ENCODE results near the gene RBSN.

RBSN gene

DNA sequence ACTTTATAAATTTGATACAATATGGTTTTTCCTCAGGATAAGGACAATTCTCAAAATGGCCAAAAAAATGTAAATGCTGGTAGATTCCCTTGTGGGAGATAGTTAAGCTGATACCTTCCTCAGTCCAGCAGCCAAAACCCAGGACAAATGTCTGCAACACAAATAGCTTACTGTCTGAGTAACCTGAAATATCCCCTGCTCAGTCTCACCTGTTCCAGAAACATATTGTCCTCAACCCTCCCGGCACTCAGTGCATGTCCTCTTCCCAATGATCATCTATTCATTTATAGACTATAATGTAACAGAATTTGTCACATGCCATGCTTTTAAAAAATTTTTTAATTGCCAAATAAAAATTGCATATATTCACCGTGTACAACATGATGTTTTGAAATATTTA lies 12.2 kb downstream of the RBSN start:
- TF ChIP-seq, protein P1, sequence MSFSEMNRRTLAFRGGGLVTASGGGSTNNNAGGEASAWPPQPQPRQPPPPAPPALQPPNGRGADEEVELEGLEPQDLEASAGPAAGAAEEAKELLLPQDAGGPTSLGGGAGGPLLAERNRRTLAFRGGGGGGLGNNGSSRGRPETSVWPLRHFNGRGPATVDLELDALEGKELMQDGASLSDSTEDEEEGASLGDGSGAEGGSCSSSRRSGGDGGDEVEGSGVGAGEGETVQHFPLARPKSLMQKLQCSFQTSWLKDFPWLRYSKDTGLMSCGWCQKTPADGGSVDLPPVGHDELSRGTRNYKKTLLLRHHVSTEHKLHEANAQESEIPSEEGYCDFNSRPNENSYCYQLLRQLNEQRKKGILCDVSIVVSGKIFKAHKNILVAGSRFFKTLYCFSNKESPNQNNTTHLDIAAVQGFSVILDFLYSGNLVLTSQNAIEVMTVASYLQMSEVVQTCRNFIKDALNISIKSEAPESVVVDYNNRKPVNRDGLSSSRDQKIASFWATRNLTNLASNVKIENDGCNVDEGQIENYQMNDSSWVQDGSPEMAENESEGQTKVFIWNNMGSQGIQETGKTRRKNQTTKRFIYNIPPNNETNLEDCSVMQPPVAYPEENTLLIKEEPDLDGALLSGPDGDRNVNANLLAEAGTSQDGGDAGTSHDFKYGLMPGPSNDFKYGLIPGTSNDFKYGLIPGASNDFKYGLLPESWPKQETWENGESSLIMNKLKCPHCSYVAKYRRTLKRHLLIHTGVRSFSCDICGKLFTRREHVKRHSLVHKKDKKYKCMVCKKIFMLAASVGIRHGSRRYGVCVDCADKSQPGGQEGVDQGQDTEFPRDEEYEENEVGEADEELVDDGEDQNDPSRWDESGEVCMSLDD (tag by site-specific recombination; IDR thresholded peaks at IDR 0.05): no peak
- TF ChIP-seq ZNF626 (tag by site-specific recombination; IDR thresholded peaks at IDR 0.05): no peak
- TF ChIP-seq, protein P2, sequence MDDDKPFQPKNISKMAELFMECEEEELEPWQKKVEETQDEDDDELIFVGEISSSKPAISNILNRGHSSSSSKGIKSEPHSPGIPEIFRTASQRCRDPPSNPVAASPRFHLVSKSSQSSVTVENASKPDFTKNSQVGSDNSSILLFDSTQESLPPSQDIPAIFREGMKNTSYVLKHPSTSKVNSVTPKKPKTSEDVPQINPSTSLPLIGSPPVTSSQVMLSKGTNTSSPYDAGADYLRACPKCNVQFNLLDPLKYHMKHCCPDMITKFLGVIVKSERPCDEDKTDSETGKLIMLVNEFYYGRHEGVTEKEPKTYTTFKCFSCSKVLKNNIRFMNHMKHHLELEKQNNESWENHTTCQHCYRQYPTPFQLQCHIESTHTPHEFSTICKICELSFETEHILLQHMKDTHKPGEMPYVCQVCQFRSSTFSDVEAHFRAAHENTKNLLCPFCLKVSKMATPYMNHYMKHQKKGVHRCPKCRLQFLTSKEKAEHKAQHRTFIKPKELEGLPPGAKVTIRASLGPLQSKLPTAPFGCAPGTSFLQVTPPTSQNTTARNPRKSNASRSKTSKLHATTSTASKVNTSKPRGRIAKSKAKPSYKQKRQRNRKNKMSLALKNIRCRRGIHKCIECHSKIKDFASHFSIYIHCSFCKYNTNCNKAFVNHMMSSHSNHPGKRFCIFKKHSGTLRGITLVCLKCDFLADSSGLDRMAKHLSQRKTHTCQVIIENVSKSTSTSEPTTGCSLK (tag by site-specific recombination; IDR thresholded peaks at IDR 0.05): no peak
- TF ChIP-seq, protein P3, sequence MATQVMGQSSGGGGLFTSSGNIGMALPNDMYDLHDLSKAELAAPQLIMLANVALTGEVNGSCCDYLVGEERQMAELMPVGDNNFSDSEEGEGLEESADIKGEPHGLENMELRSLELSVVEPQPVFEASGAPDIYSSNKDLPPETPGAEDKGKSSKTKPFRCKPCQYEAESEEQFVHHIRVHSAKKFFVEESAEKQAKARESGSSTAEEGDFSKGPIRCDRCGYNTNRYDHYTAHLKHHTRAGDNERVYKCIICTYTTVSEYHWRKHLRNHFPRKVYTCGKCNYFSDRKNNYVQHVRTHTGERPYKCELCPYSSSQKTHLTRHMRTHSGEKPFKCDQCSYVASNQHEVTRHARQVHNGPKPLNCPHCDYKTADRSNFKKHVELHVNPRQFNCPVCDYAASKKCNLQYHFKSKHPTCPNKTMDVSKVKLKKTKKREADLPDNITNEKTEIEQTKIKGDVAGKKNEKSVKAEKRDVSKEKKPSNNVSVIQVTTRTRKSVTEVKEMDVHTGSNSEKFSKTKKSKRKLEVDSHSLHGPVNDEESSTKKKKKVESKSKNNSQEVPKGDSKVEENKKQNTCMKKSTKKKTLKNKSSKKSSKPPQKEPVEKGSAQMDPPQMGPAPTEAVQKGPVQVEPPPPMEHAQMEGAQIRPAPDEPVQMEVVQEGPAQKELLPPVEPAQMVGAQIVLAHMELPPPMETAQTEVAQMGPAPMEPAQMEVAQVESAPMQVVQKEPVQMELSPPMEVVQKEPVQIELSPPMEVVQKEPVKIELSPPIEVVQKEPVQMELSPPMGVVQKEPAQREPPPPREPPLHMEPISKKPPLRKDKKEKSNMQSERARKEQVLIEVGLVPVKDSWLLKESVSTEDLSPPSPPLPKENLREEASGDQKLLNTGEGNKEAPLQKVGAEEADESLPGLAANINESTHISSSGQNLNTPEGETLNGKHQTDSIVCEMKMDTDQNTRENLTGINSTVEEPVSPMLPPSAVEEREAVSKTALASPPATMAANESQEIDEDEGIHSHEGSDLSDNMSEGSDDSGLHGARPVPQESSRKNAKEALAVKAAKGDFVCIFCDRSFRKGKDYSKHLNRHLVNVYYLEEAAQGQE (tag by site-specific recombination; IDR thresholded peaks at IDR 0.05): no peak
- no peak for TF ChIP-seq ZNF133 (tag by site-specific recombination; IDR thresholded peaks at IDR 0.05)
- TF ChIP-seq PRDM1 (tag by site-specific recombination; IDR thresholded peaks at IDR 0.05): no peak
- TF ChIP-seq FEZF1 (tag by site-specific recombination; IDR thresholded peaks at IDR 0.05): no peak
- TF ChIP-seq KLF16 (tag by site-specific recombination; IDR thresholded peaks at IDR 0.05): no peak
- TF ChIP-seq, protein P4, sequence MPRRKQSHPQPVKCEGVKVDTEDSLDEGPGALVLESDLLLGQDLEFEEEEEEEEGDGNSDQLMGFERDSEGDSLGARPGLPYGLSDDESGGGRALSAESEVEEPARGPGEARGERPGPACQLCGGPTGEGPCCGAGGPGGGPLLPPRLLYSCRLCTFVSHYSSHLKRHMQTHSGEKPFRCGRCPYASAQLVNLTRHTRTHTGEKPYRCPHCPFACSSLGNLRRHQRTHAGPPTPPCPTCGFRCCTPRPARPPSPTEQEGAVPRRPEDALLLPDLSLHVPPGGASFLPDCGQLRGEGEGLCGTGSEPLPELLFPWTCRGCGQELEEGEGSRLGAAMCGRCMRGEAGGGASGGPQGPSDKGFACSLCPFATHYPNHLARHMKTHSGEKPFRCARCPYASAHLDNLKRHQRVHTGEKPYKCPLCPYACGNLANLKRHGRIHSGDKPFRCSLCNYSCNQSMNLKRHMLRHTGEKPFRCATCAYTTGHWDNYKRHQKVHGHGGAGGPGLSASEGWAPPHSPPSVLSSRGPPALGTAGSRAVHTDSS (tag by site-specific recombination; IDR thresholded peaks at IDR 0.05): no peak
- TF ChIP-seq, protein P5, sequence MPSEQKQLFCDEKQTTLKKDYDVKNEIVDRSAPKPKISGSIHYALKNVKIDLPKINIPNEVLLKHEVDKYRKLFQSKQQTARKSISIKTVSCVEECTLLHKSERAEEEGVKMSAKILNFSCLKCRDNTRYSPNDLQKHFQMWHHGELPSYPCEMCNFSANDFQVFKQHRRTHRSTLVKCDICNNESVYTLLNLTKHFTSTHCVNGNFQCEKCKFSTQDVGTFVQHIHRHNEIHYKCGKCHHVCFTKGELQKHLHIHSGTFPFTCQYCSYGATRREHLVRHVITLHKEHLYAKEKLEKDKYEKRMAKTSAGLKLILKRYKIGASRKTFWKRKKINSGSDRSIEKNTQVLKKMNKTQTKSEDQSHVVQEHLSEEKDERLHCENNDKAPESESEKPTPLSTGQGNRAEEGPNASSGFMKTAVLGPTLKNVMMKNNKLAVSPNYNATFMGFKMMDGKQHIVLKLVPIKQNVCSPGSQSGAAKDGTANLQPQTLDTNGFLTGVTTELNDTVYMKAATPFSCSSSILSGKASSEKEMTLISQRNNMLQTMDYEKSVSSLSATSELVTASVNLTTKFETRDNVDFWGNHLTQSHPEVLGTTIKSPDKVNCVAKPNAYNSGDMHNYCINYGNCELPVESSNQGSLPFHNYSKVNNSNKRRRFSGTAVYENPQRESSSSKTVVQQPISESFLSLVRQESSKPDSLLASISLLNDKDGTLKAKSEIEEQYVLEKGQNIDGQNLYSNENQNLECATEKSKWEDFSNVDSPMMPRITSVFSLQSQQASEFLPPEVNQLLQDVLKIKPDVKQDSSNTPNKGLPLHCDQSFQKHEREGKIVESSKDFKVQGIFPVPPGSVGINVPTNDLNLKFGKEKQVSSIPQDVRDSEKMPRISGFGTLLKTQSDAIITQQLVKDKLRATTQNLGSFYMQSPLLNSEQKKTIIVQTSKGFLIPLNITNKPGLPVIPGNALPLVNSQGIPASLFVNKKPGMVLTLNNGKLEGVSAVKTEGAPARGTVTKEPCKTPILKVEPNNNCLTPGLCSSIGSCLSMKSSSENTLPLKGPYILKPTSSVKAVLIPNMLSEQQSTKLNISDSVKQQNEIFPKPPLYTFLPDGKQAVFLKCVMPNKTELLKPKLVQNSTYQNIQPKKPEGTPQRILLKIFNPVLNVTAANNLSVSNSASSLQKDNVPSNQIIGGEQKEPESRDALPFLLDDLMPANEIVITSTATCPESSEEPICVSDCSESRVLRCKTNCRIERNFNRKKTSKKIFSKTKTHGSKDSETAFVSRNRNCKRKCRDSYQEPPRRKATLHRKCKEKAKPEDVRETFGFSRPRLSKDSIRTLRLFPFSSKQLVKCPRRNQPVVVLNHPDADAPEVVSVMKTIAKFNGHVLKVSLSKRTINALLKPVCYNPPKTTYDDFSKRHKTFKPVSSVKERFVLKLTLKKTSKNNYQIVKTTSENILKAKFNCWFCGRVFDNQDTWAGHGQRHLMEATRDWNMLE (tag by site-specific recombination; conservative IDR thresholded peaks at IDR 0.05; ENCODE audit: low read depth): no peak
- TF ChIP-seq GLIS2 (tag by site-specific recombination; IDR thresholded peaks at IDR 0.05): no peak
- TF ChIP-seq ZNF266 (tag by site-specific recombination; IDR thresholded peaks at IDR 0.05; ENCODE audit: low read depth): no peak
- no peak for TF ChIP-seq ZNF433 (tag by site-specific recombination; IDR thresholded peaks at IDR 0.05; ENCODE audit: low read depth)
- TF ChIP-seq, protein P6, sequence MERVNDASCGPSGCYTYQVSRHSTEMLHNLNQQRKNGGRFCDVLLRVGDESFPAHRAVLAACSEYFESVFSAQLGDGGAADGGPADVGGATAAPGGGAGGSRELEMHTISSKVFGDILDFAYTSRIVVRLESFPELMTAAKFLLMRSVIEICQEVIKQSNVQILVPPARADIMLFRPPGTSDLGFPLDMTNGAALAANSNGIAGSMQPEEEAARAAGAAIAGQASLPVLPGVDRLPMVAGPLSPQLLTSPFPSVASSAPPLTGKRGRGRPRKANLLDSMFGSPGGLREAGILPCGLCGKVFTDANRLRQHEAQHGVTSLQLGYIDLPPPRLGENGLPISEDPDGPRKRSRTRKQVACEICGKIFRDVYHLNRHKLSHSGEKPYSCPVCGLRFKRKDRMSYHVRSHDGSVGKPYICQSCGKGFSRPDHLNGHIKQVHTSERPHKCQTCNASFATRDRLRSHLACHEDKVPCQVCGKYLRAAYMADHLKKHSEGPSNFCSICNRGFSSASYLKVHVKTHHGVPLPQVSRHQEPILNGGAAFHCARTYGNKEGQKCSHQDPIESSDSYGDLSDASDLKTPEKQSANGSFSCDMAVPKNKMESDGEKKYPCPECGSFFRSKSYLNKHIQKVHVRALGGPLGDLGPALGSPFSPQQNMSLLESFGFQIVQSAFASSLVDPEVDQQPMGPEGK (tag by site-specific recombination; IDR thresholded peaks at IDR 0.05): no peak
- TF ChIP-seq, protein P7, sequence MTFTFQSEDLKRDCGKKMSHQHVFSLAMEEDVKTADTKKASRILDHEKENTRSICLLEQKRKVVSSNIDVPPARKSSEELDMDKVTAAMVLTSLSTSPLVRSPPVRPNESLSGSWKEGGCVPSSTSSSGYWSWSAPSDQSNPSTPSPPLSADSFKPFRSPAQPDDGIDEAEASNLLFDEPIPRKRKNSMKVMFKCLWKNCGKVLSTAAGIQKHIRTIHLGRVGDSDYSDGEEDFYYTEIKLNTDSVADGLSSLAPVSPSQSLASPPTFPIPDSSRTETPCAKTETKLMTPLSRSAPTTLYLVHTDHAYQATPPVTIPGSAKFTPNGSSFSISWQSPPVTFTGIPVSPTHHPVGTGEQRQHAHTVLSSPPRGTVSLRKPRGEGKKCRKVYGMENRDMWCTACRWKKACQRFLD (tag by site-specific recombination; IDR thresholded peaks at IDR 0.05): no peak
- TF ChIP-seq, protein P8, sequence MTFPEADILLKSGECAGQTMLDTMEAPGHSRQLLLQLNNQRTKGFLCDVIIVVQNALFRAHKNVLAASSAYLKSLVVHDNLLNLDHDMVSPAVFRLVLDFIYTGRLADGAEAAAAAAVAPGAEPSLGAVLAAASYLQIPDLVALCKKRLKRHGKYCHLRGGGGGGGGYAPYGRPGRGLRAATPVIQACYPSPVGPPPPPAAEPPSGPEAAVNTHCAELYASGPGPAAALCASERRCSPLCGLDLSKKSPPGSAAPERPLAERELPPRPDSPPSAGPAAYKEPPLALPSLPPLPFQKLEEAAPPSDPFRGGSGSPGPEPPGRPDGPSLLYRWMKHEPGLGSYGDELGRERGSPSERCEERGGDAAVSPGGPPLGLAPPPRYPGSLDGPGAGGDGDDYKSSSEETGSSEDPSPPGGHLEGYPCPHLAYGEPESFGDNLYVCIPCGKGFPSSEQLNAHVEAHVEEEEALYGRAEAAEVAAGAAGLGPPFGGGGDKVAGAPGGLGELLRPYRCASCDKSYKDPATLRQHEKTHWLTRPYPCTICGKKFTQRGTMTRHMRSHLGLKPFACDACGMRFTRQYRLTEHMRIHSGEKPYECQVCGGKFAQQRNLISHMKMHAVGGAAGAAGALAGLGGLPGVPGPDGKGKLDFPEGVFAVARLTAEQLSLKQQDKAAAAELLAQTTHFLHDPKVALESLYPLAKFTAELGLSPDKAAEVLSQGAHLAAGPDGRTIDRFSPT (tag by site-specific recombination; IDR thresholded peaks at IDR 0.05): no peak
- Histone ChIP-seq H3K4me3 (ENCODE audit: low read depth, low read length) (no peak overlapping the region), H3K27ac (ENCODE audit: extremely low read depth, low read depth, low read length) (no peak overlapping the region), H3K4me1 (ENCODE audit: control insufficient read depth, insufficient read depth, low read length) (no peaks in the 10 kb centered on the region), H3K36me3 (ENCODE audit: control insufficient read depth in 2 of 2, insufficient read depth in 1 of 2, low read length in 2 of 2) (peaks cover 57 to 91% of the 10 kb centered on the region in 2 experiments), H3K9me3 (ENCODE audit: control insufficient read depth, insufficient read depth, low read depth, low read length) (no peaks in the 10 kb centered on the region)
- ChIA-PET CTCF (interaction anchor here (0.9 kb wide), 1 partner anchor 13 kb away, joined by 3 read pairs; no protein-coding TSS in a partner anchor), POLR2A (no interaction called here)

Data from HEK293 (cell line).